Subcutaneous adipose tissue (tissue), 4 donors: ENCODE measurements around the gene ERGIC1. TPM values are rescaled to one million over a fixed set of nuclear protein-coding genes. Genes with fewer than 3 reads are reported as not detected.

Experiments
- total RNA-seq, 4 donors: library from RNA; depleted of rRNA; stranded (reverse); fragments of >200 nt; gene quantifications; one replicate each; pipeline ENCODE4 v1.1.0, GENCODE V29; 2016
- TF ChIP-seq, protein P1 (sequence below): fragments of 450-650 bp; IDR thresholded peaks from one replicate; pipeline ENCODE4 v1.5.1; 2016; ENCODE audit warnings: low read depth, mild to moderate bottlenecking, control low read depth, antibody characterized with exemption, moderate library complexity

The ERGIC1 gene
- total RNA-seq, 4 donors from 2014 or later, result 94.0 to 165 (median 126) TPM

DNA sequence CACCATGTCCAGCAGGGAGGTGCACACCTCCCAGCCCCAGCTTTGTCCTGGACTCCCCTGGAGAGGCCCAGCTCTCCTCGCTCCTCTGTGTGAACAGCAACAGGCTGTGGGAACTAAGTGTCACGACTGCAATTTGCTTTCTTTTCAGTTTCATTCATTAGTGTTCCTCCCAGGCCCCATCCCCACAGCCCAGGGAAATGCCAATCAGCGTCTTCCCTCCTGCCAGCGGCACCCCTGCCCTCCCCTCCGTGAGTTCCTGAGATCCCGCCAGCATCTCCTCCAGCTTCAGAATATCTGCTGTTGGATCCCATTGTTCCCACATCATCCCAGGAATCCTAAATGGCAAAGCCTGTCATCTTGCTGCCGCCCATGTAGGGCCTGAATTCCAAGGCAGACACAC is 112.1 kb downstream of the ERGIC1 start:
- TF ChIP-seq, protein P1, sequence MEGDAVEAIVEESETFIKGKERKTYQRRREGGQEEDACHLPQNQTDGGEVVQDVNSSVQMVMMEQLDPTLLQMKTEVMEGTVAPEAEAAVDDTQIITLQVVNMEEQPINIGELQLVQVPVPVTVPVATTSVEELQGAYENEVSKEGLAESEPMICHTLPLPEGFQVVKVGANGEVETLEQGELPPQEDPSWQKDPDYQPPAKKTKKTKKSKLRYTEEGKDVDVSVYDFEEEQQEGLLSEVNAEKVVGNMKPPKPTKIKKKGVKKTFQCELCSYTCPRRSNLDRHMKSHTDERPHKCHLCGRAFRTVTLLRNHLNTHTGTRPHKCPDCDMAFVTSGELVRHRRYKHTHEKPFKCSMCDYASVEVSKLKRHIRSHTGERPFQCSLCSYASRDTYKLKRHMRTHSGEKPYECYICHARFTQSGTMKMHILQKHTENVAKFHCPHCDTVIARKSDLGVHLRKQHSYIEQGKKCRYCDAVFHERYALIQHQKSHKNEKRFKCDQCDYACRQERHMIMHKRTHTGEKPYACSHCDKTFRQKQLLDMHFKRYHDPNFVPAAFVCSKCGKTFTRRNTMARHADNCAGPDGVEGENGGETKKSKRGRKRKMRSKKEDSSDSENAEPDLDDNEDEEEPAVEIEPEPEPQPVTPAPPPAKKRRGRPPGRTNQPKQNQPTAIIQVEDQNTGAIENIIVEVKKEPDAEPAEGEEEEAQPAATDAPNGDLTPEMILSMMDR, result no peak

DNA sequence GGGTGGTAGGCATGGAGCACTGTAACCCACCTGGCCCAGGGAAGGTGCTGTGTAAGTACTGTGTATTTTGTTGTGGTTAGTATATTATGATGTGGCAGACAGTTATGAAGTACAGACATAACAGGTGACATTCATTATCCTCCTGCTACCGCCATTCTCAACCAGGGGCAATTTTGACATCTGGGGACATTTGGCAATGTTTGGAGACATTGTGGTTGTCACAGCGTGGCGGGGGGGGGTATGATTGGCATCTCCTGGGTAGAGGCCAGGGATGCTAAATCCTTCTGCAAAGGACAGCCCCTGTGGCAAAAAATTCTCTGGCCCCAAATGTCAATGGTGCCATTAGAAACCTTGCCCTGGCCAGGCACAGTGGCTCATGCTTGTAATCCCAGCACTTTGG is 115.4 kb downstream of the ERGIC1 start:
- TF ChIP-seq, protein P1, result no peak

DNA sequence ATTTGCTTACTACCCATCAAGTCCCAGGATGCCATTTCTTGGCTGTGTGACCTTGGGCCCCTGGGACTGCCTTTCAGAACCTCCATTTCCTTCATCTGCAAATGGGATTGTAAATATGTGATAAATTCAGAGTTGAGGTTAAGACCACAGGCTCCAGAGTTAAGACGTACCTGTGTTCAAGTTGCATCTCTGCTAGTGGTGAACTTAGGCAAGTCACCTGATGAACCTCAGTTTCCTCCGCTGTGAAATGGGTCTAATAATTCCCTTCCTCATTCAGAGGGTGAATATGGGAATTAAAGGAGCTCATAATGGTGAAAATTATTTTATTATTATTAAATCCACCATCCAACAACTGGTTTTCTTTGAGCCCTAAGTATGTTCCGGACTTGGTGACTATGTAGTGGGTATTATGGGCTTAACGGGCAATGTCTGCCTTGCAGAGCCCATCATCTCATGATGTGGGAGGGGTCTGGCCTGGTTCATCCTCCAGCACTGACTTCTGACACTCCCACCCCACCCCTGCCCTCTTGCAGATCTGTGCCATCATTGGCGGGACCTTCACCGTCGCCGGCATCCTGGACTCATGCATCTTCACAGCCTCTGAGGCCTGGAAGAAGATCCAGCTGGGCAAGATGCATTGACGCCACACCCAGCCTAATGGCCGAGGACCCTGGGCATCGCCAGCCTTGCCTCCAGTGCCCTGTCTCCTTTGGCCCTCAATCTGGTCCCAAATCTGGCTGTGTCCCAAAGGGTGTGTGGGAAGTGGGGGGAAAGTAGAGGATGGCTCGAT is 116.3 kb downstream of the ERGIC1 start:
- TF ChIP-seq, protein P1, result no peak

DNA sequence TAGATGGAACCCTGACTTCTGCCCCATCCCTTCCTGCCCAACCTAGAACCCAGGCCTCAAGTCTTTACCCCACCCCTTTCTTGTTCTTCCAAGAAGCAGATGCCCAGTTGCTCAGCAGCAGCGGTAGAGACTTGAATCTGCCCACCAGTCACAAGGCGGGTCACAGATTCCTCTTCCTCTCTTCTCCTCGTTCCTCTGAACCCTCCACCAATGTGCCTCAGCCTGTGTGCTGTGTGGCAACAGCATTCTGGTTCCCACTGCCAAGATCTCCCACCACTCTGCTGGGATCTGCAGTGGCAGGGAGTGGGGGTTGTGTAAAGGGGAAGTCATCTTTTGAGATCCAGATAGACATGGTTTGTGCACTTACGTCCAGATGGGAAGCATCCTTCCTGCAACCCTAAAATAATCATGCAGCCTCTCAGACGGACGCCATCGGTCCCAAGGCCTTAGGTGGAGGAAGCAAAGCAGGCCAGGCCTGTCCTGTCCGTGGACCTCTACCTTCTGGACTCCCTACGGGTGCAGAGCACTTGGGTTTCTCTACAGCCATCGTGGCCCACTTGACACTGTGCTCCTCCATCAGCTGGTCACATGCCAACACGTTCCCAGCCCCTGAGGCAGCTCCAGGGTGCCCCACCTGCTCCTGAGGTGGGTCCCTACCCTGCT is 117.5 kb downstream of the ERGIC1 start:
- TF ChIP-seq, protein P1, result no peak

DNA sequence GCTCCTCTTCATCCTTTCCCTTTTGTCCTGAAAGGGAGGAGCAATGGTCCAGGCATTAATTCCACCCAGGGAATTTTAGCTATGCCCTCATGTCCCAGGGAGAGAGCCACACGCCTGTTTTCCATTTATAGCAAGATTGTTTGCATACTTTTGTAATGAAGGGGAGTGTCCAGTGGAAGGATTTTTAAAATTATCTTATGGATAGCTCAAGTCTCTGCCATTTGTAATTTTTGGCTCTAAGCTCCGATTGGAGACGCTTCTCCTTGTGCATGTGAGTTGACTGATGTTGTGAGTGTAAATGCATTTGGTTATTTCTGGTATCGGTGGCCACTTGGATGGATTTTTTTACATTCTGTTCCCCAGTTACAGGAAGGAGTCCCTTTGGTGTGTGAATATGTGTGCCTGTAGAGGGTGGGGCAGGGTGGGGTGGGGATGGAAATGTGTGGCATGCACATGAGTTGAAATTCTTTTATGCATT is 118.0 kb downstream of the ERGIC1 start:
- TF ChIP-seq, protein P1, result no peak

DNA sequence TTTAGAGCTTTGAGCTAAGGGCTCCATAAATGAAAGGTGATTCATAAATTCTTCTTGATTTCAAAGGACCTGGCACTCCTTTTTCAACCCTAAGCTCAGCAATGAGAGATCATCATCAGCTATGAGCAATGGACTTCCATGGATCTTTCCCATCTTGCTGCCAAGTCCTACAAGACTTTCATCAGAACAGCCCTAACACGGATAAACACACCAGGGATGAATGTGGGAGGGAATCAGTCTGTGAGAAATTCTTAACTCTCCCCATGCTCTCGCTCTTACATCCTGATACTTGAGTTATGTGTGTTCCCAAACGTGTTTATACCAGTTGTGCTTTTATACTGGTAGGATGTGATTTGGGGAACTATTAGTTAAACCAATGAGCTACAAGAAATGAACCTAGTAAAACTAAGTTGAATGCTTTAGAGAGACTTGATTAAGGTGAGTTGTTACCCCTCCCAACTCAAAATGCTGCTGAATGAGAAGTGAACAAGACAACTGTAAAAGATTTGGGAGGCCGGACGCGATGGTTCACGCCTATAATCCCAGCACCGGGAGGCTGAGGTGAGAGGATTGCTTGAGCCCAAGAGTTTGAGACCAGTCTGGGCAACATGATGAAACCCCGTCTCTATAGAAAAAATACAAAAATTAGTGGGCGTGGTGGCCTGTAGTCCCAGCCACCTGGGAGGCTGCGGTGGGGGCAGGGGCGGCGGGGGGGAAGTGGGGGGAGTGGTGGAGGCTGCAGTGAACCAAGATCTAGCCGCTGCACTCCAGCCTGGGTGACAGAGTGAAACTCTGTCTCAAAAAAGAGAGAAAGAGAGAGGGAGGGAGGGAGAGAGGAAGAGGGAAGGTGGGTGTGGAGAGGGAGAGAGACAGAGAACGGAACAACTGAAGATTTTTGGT is 120.0 kb downstream of the ERGIC1 start:
- TF ChIP-seq, protein P1, result no peak
